Small intestine (tissue), 7 donors: ENCODE data around the gene PRCD. TPM values are rescaled to one million over a fixed set of nuclear protein-coding genes. Genes with fewer than 3 reads are reported as not detected.
"Not testable (repeated sequence)": the region's sequence is repeated elsewhere in the genome, so short reads cannot be mapped to it uniquely, and the experiment has no call there.

Source experiments
- DNase-seq, 2 donors: peaks; one replicate each; pipeline versions ENCODE4 v3.0.0 to v3.0.0-alpha.2; 2013
- FAIRE-seq: peaks from 2 replicates; lab custom pipeline; 2012; peaks lifted over from hg19 to GRCh38; lab: Jason Lieb, UNC
- H3K27ac ChIP-seq, 3 donors: one replicate each; pipeline ENCODE4 v1.5.1; 2013; ENCODE audit warnings: low read length in 2 of 3, mild to moderate bottlenecking in 2 of 3, control low read depth in 1 of 3, inconsistent platforms in 1 of 3, low read depth in 1 of 3, moderate library complexity in 1 of 3
- H3K27me3 ChIP-seq, 3 donors: one replicate each; pipeline ENCODE4 v1.6.1; 2013; ENCODE audit warnings: low read length in 3 of 3, inconsistent platforms in 1 of 3; ENCODE audit not compliant: control insufficient read depth in 3 of 3, insufficient read depth in 3 of 3
- H3K36me3 ChIP-seq, 3 donors: one replicate each; pipeline ENCODE4 v1.6.1; 2013; ENCODE audit warnings: low read length in 3 of 3, inconsistent platforms in 1 of 3, low read depth in 1 of 3, mild to moderate bottlenecking in 1 of 3, moderate library complexity in 1 of 3; ENCODE audit not compliant: control insufficient read depth in 3 of 3, insufficient read depth in 2 of 3
- H3K4me1 ChIP-seq, 3 donors: one replicate each; pipeline ENCODE4 v1.6.1; 2013; ENCODE audit warnings: low read length in 2 of 3, inconsistent platforms in 1 of 3, low read depth in 1 of 3, mild to moderate bottlenecking in 1 of 3, moderate library complexity in 1 of 3; ENCODE audit not compliant: control insufficient read depth in 3 of 3, insufficient read depth in 2 of 3
- H3K4me3 ChIP-seq, 3 donors: one replicate each; pipeline ENCODE4 v1.5.1; 2013; ENCODE audit warnings: low read length in 3 of 3, control low read depth in 1 of 3, inconsistent platforms in 1 of 3, low read depth in 1 of 3, mild to moderate bottlenecking in 1 of 3, moderate library complexity in 1 of 3
- H3K9me3 ChIP-seq, 2 donors: one replicate each; pipeline ENCODE4 v1.6.1; 2013; ENCODE audit warnings: low read depth in 1 of 2, low read length in 1 of 2; ENCODE audit not compliant: control insufficient read depth in 2 of 2, insufficient read depth in 1 of 2
- WGBS, 3 donors: extraction: QIAGEN DNeasy Blood & Tissue Kit; methylation state at CpG; one replicate each; pipeline ENCODE4 v1.1.7; 2013; 5-methylcytosine and 5-hydroxymethylcytosine counted together
- polyA plus RNA-seq, 4 donors: library from polyadenylated mRNA; stranded (reverse) in 3 of 4; unstranded in 1 of 4; fragments of 200-250 nt in 3 of 4; fragments of 120-200 nt in 1 of 4; gene quantifications; one replicate each; pipeline versions ENCODE4 v1.2.1 to v1.2.3, GENCODE V29; 2013
- donor health status: healthy with polysubstance abuse.
- donor health status: control.
- donor health status: control.
- donor health status: Bipolar disorder and iron deficiency.
- donor health status: healthy.

The PRCD gene
- polyA plus RNA-seq, 4 donors: 1.6 to 3.4 (median 2.2) TPM; not detected in 1

DNA sequence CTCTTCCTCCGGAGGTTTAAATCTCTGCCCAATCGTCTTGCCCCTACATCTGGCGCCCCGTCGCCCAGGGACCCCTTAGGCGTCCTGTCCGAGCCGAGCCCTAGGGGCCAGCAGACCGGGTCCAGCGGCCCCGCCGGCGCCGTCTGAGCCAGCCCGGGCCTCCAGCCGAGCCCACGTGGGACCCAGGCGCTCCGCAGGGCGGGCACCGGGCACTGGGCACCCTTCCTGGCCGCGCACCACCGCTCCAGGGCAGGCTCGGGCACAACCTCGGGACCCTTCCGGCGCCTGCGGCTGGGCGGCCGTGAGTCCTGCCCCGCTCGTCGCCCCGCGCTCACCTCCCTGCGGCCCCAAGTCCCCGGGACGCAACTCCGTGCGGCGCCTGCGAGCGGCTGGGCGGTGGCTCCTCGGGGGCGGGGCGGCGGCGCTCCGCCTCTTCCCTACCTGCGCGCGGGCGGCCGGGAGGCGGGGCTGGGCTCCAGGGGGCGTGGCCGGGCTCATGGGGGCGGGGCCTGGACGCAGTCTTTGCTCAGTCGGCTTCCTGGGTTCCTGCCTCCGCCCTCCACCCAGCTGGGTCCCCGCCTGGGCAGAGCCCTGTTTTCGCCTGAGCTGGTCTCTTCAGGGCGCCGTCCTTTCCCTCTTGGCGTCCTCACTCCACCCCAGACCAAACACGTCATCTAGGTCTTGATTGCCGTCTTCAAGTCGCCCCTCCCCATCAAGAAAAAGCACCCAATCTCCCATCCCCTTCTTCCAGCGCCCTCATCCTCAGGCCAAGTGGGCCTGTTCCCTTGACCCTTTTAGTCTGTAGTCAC, 38.6 kb upstream of the PRCD start, which contains the start of gene RHBDF2:
Gene RHBDF2 (minus strand): TSS at position 406 of the 809 bp plus-strand sequence. CDS start 19,899 bp downstream, outside the sequence.
- H3K27me3 ChIP-seq: no peaks in the 10 kb centered on the region
- peak within 1 kb of the TSS; percentile 60 to 85 (median 70) for H3K27ac ChIP-seq
- peak within 1 kb of the TSS; percentile 63 to 83 (median 67) for H3K4me3 ChIP-seq
- H3K36me3 ChIP-seq: peaks cover 0 to 13% (median 0%) of the 10 kb centered on the region in 3 donors
- WGBS, 3 donors: 1 to 2% (median 1%) methylated on average over 49 to 72 of the region's 72 CpGs
- peak; percentile 89 to 95 for DNase-seq
- peaks cover 9 to 54% (median 19%) of the 10 kb centered on the region in 3 donors for H3K4me1 ChIP-seq
- no peaks in the 10 kb centered on the region for H3K9me3 ChIP-seq
- FAIRE-seq: no peak

GRCh38 chr17:76501827-76502307, 38.0 kb upstream of the PRCD start:
- FAIRE-seq: no peak
- H3K4me3 ChIP-seq: peak overlapping the region in 1 of 3 donors; percentile 24
- WGBS, 3 donors: 56 to 74% (median 67%) methylated on average over 11 of the region's 11 CpGs
- H3K4me1 ChIP-seq: peaks cover 9 to 55% (median 19%) of the 10 kb centered on the region in 3 donors
- H3K27ac ChIP-seq: peak overlapping the region; percentile 1 to 75 (median 70)
- no peaks in the 10 kb centered on the region for H3K9me3 ChIP-seq
- no peaks in the 10 kb centered on the region for H3K27me3 ChIP-seq
- DNase-seq: peak in 1 of 2 donors; percentile 39
- H3K36me3 ChIP-seq: peaks cover 0 to 10% (median 0%) of the 10 kb centered on the region in 3 donors

GRCh38 chr17:76502341-76503211, 37.3 kb upstream of the PRCD start:
- Histone ChIP-seq H3K9me3 (no peaks in the 10 kb centered on the region), H3K36me3 (peaks cover 0 to 4% (median 0%) of the 10 kb centered on the region in 3 donors), H3K27ac (peak overlapping the region in 1 of 3 donors; percentile 70), H3K4me3 (no peak overlapping the region), H3K4me1 (peaks cover 9 to 50% (median 18%) of the 10 kb centered on the region in 3 donors), H3K27me3 (no peaks in the 10 kb centered on the region)
- DNase-seq: no peak
- 59 to 76% (median 62%) methylated on average over 8 of the region's 8 CpGs for WGBS, 3 donors
- no peak for FAIRE-seq

GRCh38 chr17:76504117-76504516, 35.7 kb upstream of the PRCD start:
- no peak for FAIRE-seq
- no peaks in the 10 kb centered on the region for H3K27me3 ChIP-seq
- no peaks in the 10 kb centered on the region for H3K9me3 ChIP-seq
- no peak for DNase-seq
- no peaks in the 10 kb centered on the region for H3K36me3 ChIP-seq
- no peak overlapping the region for H3K4me3 ChIP-seq
- WGBS, 3 donors: 60 to 83% (median 68%) methylated on average over 7 of the region's 7 CpGs
- peaks cover 9 to 34% (median 14%) of the 10 kb centered on the region in 3 donors for H3K4me1 ChIP-seq
- no peak overlapping the region for H3K27ac ChIP-seq

GRCh38 chr17:76506408-76507345, 33.2 kb upstream of the PRCD start:
- WGBS, 3 donors: 14 to 25% (median 19%) methylated on average over 24 of the region's 24 CpGs
- H3K27ac ChIP-seq: no peak overlapping the region
- H3K9me3 ChIP-seq: no peaks in the 10 kb centered on the region
- FAIRE-seq: no peak
- no peaks in the 10 kb centered on the region for H3K27me3 ChIP-seq
- no peak overlapping the region for H3K4me3 ChIP-seq
- H3K36me3 ChIP-seq: no peaks in the 10 kb centered on the region
- peaks cover 0 to 20% (median 3%) of the 10 kb centered on the region in 3 donors for H3K4me1 ChIP-seq
- DNase-seq: peak; percentile 77 to 89

- H3K9me3 ChIP-seq, FAIRE-seq, H3K36me3 ChIP-seq, H3K4me3 ChIP-seq, H3K27ac ChIP-seq, DNase-seq, H3K27me3 ChIP-seq: not testable (repeated sequence)
- WGBS, 3 donors: 72 to 83% (median 79%) methylated on average over 14 of the region's 14 CpGs
- H3K4me1 ChIP-seq: peaks cover 0 to 11% (median 0%) of the 10 kb centered on the region in 3 donors
These were observed 31.3 kb upstream of the PRCD start for GRCh38 chr17:76508472-76509063.

- 15 to 30% (median 27%) methylated on average over 9 of the region's 9 CpGs for WGBS, 3 donors
- no peak overlapping the region for H3K27ac ChIP-seq
- no peak for FAIRE-seq
- H3K4me3 ChIP-seq: no peak overlapping the region
- peaks cover 0 to 3% (median 0%) of the 10 kb centered on the region in 3 donors for H3K27me3 ChIP-seq
- no peaks in the 10 kb centered on the region for H3K36me3 ChIP-seq
- H3K4me1 ChIP-seq: peaks cover 0 to 11% (median 0%) of the 10 kb centered on the region in 3 donors
- no peaks in the 10 kb centered on the region for H3K9me3 ChIP-seq
- no peak for DNase-seq
These were observed 29.0 kb upstream of the PRCD start for GRCh38 chr17:76510831-76511244.
